ENCODE results near the gene IDE. TPM values are rescaled to one million over a fixed set of nuclear protein-coding genes. Genes with fewer than 3 reads are reported as not detected.
A peak's percentile ranks its signal among the peaks of the same experiment; 100 is the strongest.

IDE gene
- total RNA-seq, 2 experiments from 2014 or later: 21.7 to 29.0 TPM

DNA sequence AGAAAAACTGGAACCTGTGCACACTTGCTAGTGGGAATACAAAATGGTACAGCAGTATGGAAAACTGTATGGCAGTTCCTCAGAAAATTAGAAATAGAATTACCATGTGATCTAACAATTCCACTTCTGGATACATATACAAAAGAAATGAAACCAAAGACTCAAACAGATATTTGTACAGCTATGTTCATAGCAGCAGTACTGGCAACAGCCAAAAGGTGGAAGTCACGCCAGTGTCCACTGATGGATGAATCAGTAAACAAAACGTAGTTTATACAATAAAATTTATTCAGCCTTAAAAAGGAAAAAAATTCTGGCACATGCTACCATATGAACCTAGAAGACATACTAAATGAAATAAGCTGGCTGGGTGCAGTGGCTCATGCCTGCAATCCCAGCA, 23.0 kb downstream of the IDE start:
- POLR2A ChIA-PET: no interaction called here
- no peaks in the 10 kb centered on the region for H3K4me1 Mint-ChIP-seq
- DNase-seq: no peak
- peaks cover 14% of the 10 kb centered on the region for H3K9me3 Mint-ChIP-seq
- CTCF ChIA-PET: interaction anchor here (0.5 to 1.0 kb wide), 3 partner anchors 16 to 24 kb away, joined by 3 to 4 read pairs (median 3); no protein-coding TSS in a partner anchor
- H3K4me3 Mint-ChIP-seq: no peak overlapping the region
- peaks cover 31% of the 10 kb centered on the region for H3K36me3 Mint-ChIP-seq (ENCODE audit: low read depth)
- H3K27ac Mint-ChIP-seq: no peak overlapping the region
- no peaks in the 10 kb centered on the region for H3K27me3 Mint-ChIP-seq

DNA sequence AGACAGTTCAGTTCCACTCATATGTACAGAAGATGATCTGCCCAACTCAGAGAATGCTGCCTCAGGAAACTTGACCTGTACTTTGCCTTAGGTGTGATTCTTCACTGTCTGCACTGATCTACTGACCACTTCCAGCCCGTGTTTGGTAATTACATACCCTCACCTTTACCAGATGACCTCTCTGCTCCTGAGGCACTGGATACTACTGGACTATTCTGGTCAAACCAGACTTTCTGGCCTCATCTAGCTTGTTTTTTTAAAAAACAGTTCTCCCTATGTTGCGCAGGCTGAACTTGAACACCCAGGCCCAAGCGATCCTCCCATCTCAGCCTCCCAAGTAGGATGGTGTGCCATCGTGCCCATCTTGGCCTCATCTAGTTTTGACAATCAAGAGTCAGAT, 26.2 kb downstream of the IDE start:
- POLR2A ChIA-PET: no interaction called here
- CTCF ChIA-PET: no interaction called here
- no peak for DNase-seq
- Mint-ChIP-seq H3K27ac (peak overlapping the region; percentile 50), H3K27me3 (no peaks in the 10 kb centered on the region), H3K4me3 (no peak overlapping the region), H3K4me1 (peaks cover 16% of the 10 kb centered on the region), H3K36me3 (ENCODE audit: low read depth) (peaks cover 3% of the 10 kb centered on the region), H3K9me3 (peaks cover 2% of the 10 kb centered on the region)

DNA sequence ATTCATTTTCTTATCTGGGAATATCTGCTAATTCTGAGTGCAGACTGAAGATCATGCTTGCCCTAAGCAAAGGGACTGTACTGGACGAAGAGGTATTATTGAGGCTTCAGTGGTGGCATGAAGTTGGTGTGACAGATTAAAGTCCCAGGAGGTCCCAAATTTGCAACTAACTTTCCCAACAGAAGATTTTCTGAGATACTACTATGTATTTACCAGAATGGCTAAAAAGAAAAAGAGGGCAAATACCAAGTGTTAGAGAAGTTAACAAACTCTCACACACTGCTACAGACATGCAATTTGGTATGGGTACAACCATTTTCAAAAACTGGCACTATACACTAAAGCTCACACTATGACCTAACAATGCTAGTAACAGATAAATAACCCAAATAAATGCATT, 28.3 kb downstream of the IDE start:
- no peak overlapping the region for H3K4me3 Mint-ChIP-seq
- POLR2A ChIA-PET: no interaction called here
- CTCF ChIA-PET: interaction anchor here (1.6 to 1.7 kb wide), 2 partner anchors 15 to 28 kb away, joined by 4 to 6 read pairs; partner anchors contain the start of gene IDE
- H3K27ac Mint-ChIP-seq: no peak overlapping the region
- H3K4me1 Mint-ChIP-seq: peaks cover 20% of the 10 kb centered on the region
- H3K9me3 Mint-ChIP-seq: no peaks in the 10 kb centered on the region
- DNase-seq: no peak
- H3K27me3 Mint-ChIP-seq: no peaks in the 10 kb centered on the region
- H3K36me3 Mint-ChIP-seq (ENCODE audit: low read depth): no peaks in the 10 kb centered on the region

DNA sequence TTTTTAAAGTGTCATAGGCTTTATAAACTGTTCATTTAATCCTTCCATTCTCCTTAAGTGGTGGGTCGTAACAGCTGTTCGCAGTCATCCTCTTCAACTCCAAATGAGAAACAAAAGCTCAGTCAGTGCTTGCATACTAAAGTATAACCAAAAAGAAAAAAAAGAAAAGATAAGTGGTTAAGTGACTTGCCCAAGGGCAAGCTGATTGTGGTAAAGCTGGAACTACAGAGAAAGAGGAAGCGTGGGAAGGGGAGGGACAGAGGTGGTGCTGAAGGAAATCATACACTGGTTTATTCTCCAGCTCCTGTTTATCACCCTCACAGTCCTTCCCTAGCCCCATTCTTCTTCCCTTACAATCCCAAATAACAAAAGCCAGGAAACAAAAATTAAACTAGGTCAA, 29.6 kb downstream of the IDE start:
- Mint-ChIP-seq H3K36me3 (ENCODE audit: low read depth) (no peaks in the 10 kb centered on the region), H3K9me3 (no peaks in the 10 kb centered on the region), H3K4me1 (peaks cover 20% of the 10 kb centered on the region), H3K27me3 (no peaks in the 10 kb centered on the region), H3K27ac (no peak overlapping the region), H3K4me3 (no peak overlapping the region)
- DNase-seq: peak; percentile 16
- CTCF ChIA-PET: interaction anchor here (0.6 to 1.7 kb wide), 4 partner anchors 16 to 1475 kb away, joined by 3 to 6 read pairs (median 4); partner anchors contain the start of gene IDE
- POLR2A ChIA-PET: no interaction called here

DNA sequence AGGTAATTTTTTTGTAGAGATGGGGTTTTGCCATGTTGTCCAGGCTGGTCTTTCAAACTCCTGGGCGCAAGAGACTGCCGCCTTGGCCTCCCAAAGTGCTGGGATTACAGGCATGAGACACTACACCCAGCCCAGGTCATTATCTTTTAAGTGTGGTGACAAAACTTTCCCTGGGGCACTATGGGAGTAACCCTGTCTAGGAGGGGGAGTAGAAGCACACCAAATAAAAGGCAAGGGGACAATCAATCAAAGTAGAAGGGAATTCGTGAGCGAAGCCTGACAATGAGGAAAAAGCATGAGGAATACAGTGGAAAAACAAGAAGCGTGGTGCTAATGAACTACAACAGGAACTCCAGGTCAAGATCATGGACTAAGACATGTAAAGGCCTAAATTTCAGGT, 31.4 kb downstream of the IDE start:
- Mint-ChIP-seq H3K36me3 (ENCODE audit: low read depth) (no peaks in the 10 kb centered on the region), H3K9me3 (no peaks in the 10 kb centered on the region), H3K27me3 (no peaks in the 10 kb centered on the region), H3K4me3 (no peak overlapping the region), H3K27ac (no peak overlapping the region), H3K4me1 (peaks cover 23% of the 10 kb centered on the region)
- CTCF ChIA-PET: no interaction called here
- DNase-seq: no peak
- POLR2A ChIA-PET: no interaction called here

DNA sequence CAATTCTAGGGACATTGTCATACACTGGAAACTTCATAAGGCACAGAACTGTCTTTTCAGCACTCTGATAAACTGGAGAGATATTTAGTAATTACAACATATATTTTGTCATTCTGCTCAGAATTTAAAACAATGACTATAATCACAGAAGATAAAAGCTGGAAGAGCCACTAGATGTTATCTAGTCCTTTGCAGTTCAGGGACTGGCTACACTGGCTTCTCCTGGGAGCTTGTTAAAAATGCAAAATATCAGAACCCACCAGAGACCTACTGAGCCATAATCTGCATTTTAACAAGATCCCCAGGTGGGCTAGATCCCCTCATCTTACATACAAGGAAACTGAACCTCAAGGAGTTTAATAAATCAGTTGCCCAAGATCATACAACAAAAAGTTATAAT, 32.3 kb downstream of the IDE start:
- Mint-ChIP-seq H3K9me3 (no peaks in the 10 kb centered on the region), H3K27me3 (no peaks in the 10 kb centered on the region), H3K36me3 (ENCODE audit: low read depth) (no peaks in the 10 kb centered on the region), H3K4me3 (no peak overlapping the region), H3K27ac (no peak overlapping the region), H3K4me1 (peaks cover 23% of the 10 kb centered on the region)
- DNase-seq: no peak
- POLR2A ChIA-PET: no interaction called here
- CTCF ChIA-PET: no interaction called here

DNA sequence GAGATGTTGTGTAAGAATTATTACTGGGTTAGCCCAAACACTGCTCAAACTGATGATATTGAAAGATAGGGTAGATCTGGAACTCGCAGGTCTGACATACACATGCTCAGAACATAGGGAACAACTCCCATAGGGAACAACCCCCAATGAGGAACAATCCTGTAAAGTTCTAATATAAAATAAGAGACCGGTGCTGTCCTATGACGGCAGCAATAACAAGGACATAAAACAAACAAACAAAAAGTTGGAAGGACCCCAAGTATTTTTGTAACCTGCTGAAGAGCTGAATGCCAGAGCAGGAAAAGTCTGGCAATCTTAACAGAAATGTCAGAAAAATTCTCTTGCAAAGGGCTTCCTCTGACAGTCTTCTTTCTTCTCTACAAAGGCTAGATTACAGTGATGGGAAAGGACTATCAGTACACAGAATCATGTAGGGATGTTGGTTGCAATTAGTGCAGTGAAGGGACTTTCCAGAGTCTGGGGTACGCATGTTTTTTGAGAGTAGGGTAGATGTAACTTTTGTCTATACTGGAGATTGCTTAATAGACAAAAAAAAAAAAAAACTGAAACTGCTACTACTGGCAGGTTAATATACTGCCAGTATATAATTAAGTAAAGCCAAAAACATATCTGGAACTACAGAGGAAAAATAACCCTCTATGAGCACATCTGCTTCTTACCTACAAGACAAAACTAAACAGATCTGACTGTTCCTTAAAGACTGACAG, 35.5 kb downstream of the IDE start:
- CTCF ChIA-PET: interaction anchor here (0.6 kb wide), 1 partner anchor 1197 kb away, joined by 3 read pairs; no protein-coding TSS in a partner anchor
- H3K27ac Mint-ChIP-seq: no peak overlapping the region
- POLR2A ChIA-PET: no interaction called here
- H3K4me1 Mint-ChIP-seq: peaks cover 7% of the 10 kb centered on the region
- H3K9me3 Mint-ChIP-seq: no peaks in the 10 kb centered on the region
- peaks cover 3% of the 10 kb centered on the region for H3K36me3 Mint-ChIP-seq (ENCODE audit: low read depth)
- H3K27me3 Mint-ChIP-seq: no peaks in the 10 kb centered on the region
- H3K4me3 Mint-ChIP-seq: no peak overlapping the region
- DNase-seq: no peak

DNA sequence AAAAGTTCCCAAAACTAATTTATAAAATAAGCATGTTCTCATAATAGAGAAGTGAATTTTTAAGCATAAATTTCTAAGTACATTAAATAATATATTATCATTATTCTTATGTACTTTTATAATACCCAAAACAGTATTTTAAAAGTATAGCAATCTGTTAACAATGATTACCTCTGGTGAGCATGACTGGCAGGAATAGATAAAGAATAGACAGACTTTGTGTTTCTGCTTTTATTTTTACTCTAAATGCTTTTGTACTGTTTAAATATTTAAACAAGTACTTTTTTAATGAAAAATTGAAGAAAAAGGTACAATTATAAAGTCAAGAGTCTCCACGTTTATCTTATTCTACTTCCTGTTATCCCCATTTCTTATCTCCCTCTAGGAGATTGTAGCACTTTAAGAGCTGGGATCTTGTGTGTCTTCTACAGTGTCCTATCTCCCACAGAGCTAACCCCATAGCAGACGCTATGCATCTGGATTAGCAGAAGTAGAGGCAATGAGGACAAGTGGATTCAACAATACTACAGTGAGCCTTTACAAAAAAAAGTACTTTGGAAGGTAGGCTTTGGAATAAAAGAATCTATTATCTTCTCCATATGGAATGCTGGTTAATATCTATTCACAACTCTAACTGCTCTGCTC, 42.9 kb downstream of the IDE start:
- no peak overlapping the region for H3K27ac Mint-ChIP-seq
- H3K4me1 Mint-ChIP-seq: no peaks in the 10 kb centered on the region
- H3K27me3 Mint-ChIP-seq: no peaks in the 10 kb centered on the region
- CTCF ChIA-PET: no interaction called here
- peaks cover 10% of the 10 kb centered on the region for H3K36me3 Mint-ChIP-seq (ENCODE audit: low read depth)
- POLR2A ChIA-PET: no interaction called here
- DNase-seq: no peak
- no peak overlapping the region for H3K4me3 Mint-ChIP-seq
- no peaks in the 10 kb centered on the region for H3K9me3 Mint-ChIP-seq

DNA sequence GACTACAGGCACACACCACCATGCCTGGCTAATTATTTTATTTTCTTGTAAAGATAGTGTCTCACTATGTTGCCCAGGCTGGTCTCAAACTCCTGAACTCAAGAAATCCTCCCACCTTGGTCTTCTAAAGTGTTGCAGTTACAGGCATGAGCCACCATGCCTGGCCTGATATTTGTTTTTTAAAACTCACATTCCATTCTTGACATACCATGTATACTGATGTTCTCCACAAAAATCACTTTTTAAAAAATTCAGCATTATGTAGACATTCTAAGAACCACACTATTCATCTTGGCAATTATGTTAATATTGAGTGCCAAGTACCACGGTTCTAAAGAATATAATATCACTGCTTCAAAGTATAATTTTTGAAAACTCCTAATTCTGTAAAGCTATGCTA, 43.5 kb downstream of the IDE start:
- no peaks in the 10 kb centered on the region for H3K27me3 Mint-ChIP-seq
- H3K9me3 Mint-ChIP-seq: no peaks in the 10 kb centered on the region
- no peaks in the 10 kb centered on the region for H3K4me1 Mint-ChIP-seq
- ChIA-PET POLR2A (no interaction called here), CTCF (no interaction called here)
- H3K4me3 Mint-ChIP-seq: no peak overlapping the region
- no peak overlapping the region for H3K27ac Mint-ChIP-seq
- H3K36me3 Mint-ChIP-seq (ENCODE audit: low read depth): peaks cover 10% of the 10 kb centered on the region
- DNase-seq: no peak

DNA sequence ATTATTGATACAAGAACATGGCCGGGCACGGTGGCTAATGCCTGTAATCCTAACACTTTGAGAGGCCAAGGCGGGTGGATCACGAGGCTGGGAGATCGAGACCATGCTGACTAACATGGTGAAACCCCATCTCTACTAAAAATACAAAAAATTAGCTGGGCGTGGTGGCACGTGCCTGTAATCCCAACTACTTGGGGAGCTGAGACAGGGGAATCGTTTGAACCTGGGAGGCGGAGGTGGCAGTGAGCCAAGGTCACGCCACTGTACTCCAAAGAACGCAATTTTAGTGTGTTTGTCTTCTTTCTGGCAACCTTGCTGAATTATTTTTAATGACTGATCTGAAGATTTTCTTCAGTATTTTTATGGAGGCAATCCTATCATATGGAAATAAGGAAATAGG, 46.2 kb downstream of the IDE start:
- Mint-ChIP-seq H3K9me3 (no peaks in the 10 kb centered on the region), H3K4me1 (no peaks in the 10 kb centered on the region), H3K27me3 (no peaks in the 10 kb centered on the region), H3K36me3 (ENCODE audit: low read depth) (peaks cover 6% of the 10 kb centered on the region), H3K4me3 (no peak overlapping the region), H3K27ac (no peak overlapping the region)
- no peak for DNase-seq
- CTCF ChIA-PET: interaction anchor here (1.1 kb wide), 1 partner anchor 11 kb away, joined by 3 read pairs; no protein-coding TSS in a partner anchor
- POLR2A ChIA-PET: no interaction called here

DNA sequence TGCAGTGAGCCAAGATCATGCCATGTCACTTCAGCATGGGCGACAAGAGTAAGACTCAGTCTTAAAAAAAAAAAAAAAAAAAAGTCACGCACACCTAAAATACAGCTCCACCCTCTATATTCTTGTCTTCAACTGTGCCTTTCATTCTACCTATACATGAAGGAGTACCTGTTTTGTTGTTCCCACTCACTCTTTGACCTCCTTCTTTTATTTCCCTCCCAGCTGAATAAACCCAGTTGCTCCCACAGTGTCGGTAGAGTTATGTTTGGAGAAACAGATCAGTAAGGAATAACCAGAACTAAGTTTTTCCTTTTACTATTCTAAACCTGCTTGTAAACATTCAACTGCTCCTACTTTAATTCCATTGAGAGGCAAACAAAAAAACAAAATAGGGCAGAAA, 50.3 kb downstream of the IDE start:
- no peak overlapping the region for H3K4me3 Mint-ChIP-seq
- ChIA-PET CTCF (interaction anchor here (0.6 to 1.2 kb wide), 2 partner anchors 50 to 65 kb away, joined by 3 to 5 read pairs; partner anchors contain the start of gene IDE), POLR2A (interaction anchor here (0.7 kb wide), 1 partner anchor 44 kb away, joined by 3 read pairs; no protein-coding TSS in a partner anchor)
- no peak overlapping the region for H3K27ac Mint-ChIP-seq
- H3K36me3 Mint-ChIP-seq (ENCODE audit: low read depth): no peaks in the 10 kb centered on the region
- no peaks in the 10 kb centered on the region for H3K27me3 Mint-ChIP-seq
- no peak for DNase-seq
- no peaks in the 10 kb centered on the region for H3K9me3 Mint-ChIP-seq
- H3K4me1 Mint-ChIP-seq: no peaks in the 10 kb centered on the region

DNA sequence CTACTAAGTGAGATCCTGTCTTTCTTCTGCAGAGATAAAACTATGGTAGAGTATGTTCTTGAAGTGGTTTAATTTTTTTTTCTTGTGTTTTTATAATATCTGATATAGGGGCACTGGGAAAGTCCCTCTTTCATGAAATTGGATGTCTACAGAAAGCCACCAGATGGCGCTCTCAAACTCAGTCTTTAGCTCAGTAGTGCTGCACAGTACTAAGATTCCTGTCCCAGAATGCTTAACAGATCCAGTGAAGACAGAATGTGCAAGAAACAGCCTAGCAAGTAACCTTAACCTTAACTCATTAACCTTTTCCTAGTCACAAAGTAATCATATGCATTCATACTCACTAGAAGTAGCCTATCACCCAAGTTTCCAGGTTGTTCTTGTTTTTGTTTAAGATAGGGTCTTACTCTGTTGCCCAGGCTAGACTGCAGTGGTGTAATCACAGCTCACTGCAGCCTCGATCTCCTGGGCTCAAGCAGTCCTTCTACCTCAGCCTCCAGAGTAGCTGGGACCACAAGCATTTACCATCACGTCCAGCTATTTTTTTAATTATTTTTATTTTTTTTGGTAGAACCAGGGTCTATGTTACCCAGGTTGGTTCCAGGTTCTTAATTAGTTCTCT, 56.7 kb downstream of the IDE start:
- DNase-seq: peak; percentile 79
- CTCF ChIA-PET: interaction anchor here (0.5 to 2.9 kb wide), 13 partner anchors 11 to 475 kb away, joined by 3 to 11 read pairs (median 3); partner anchors contain the start of gene IDE
- Mint-ChIP-seq H3K9me3 (no peaks in the 10 kb centered on the region), H3K27me3 (no peaks in the 10 kb centered on the region), H3K4me1 (peaks cover 6% of the 10 kb centered on the region), H3K27ac (no peak overlapping the region), H3K4me3 (no peak overlapping the region), H3K36me3 (ENCODE audit: low read depth) (peaks cover 1% of the 10 kb centered on the region)
- POLR2A ChIA-PET: interaction anchor here (1.1 kb wide), 1 partner anchor 57 kb away, joined by 3 read pairs; the partner anchor contains the start of gene IDE

DNA sequence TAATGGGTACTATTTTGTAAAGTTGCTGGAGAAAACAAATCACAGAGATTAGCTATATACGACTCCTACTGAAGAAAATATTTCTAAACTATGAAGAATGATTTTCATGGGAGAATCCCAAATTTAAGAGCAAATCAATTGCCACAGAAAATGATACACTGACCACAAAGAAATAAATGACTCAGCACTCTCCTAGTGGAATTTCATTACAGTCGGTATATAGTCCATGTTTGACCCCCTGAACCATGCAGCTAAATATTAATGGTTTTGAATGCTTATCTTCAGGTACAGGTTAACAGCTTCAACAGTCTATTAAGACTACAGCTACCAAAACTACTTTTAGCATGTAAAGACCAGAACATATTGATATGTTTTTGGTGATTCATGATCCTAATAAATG, 65.0 kb downstream of the IDE start:
- Mint-ChIP-seq H3K27ac (no peak overlapping the region), H3K27me3 (no peaks in the 10 kb centered on the region), H3K9me3 (no peaks in the 10 kb centered on the region), H3K4me1 (no peaks in the 10 kb centered on the region), H3K36me3 (ENCODE audit: low read depth) (peaks cover 11% of the 10 kb centered on the region), H3K4me3 (no peak overlapping the region)
- no peak for DNase-seq
- ChIA-PET CTCF (no interaction called here), POLR2A (no interaction called here)
